Measurements from ENCODE around the gene CYBA. TPM values are rescaled to one million over a fixed set of nuclear protein-coding genes. Genes with fewer than 3 reads are reported as not detected.

The CYBA gene
- total and polyA plus RNA-seq, 10 of the 15 experiments (the other 5 are each of a cell fraction or from before 2014, with no cell fraction given), result 0.55 to 598 (median 258) TPM

DNA sequence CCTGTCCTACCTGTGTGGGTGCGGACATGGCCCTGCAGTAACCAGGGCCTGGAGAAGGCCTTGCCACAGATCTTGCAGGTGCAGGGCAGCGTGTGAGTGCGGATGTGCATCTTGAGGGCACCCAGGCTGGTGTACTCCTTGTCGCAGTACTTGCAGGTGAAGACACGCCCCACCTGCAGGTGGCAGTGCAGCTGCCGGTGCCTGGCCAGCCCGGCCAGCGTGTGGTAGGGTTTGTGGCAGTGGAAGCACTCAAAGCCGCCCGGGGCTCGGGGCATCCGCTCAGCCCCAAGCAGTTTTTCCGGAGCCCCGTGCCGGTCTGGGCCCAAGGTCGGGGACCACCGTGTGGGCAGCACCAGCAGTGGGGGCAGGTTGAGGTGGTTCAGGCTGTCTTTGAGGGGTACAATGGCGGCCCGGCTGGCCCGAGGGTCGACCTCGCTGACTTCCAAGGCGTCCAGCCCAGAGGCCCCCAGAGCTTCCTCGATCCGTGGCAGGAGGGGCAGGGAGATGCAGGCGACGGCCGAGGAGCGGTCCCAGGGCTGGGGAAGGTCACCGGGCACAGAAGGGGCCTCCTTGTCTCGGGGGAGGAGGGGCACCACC is 30.3 kb upstream of the CYBA start (continued):
- TF ChIP-seq, protein P1, sequence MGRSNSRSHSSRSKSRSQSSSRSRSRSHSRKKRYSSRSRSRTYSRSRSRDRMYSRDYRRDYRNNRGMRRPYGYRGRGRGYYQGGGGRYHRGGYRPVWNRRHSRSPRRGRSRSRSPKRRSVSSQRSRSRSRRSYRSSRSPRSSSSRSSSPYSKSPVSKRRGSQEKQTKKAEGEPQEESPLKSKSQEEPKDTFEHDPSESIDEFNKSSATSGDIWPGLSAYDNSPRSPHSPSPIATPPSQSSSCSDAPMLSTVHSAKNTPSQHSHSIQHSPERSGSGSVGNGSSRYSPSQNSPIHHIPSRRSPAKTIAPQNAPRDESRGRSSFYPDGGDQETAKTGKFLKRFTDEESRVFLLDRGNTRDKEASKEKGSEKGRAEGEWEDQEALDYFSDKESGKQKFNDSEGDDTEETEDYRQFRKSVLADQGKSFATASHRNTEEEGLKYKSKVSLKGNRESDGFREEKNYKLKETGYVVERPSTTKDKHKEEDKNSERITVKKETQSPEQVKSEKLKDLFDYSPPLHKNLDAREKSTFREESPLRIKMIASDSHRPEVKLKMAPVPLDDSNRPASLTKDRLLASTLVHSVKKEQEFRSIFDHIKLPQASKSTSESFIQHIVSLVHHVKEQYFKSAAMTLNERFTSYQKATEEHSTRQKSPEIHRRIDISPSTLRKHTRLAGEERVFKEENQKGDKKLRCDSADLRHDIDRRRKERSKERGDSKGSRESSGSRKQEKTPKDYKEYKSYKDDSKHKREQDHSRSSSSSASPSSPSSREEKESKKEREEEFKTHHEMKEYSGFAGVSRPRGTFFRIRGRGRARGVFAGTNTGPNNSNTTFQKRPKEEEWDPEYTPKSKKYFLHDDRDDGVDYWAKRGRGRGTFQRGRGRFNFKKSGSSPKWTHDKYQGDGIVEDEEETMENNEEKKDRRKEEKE (IDR thresholded peaks at IDR 0.05), result no peak
- TF ChIP-seq TCF3 (IDR thresholded peaks at IDR 0.05; ENCODE audit: borderline replicate concordance, insufficient read depth, low read depth, low read length) (0 out of 2 replicates have a peak, but pooled peaks have one; percentile 63), POLR2A (IDR thresholded peaks at IDR 0.05; ENCODE audit: low read depth, low read length) (peak; percentile 48; the same call in 1 of the 2 replicates), DPF2 (IDR thresholded peaks at IDR 0.05) (no peak; the same call in 1 of the 2 replicates), SIN3A (IDR thresholded peaks at IDR 0.05; ENCODE audit: low read depth, low read length) (no peak), NRF1 (conservative IDR thresholded peaks at IDR 0.05; ENCODE audit: low read depth, low read length) (no peak), RELA (IDR thresholded peaks at IDR 0.05; ENCODE audit: borderline replicate concordance, partially characterized antibody) (no peak), SP1 (IDR thresholded peaks at IDR 0.05; ENCODE audit: low read depth, low read length) (no peak), IKZF2 (IDR thresholded peaks at IDR 0.05) (no peak), EGR1 (IDR thresholded peaks at IDR 0.05; ENCODE audit: borderline replicate concordance in 1 of 2, low read depth in 2 of 2, low read length in 2 of 2) (no peak), JUND (IDR thresholded peaks at IDR 0.05; ENCODE audit: low read depth, low read length) (no peak), TARDBP (IDR thresholded peaks at IDR 0.05; ENCODE audit: borderline replicate concordance) (no peak), SREBF2 (IDR thresholded peaks at IDR 0.05; ENCODE audit: low read length) (no peak)
- TF ChIP-seq, protein P2, sequence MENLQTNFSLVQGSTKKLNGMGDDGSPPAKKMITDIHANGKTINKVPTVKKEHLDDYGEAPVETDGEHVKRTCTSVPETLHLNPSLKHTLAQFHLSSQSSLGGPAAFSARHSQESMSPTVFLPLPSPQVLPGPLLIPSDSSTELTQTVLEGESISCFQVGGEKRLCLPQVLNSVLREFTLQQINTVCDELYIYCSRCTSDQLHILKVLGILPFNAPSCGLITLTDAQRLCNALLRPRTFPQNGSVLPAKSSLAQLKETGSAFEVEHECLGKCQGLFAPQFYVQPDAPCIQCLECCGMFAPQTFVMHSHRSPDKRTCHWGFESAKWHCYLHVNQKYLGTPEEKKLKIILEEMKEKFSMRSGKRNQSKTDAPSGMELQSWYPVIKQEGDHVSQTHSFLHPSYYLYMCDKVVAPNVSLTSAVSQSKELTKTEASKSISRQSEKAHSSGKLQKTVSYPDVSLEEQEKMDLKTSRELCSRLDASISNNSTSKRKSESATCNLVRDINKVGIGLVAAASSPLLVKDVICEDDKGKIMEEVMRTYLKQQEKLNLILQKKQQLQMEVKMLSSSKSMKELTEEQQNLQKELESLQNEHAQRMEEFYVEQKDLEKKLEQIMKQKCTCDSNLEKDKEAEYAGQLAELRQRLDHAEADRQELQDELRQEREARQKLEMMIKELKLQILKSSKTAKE (IDR thresholded peaks at IDR 0.05; ENCODE audit: low read depth, poor library complexity, severe bottlenecking), result no peak
- TF ChIP-seq, protein P3, sequence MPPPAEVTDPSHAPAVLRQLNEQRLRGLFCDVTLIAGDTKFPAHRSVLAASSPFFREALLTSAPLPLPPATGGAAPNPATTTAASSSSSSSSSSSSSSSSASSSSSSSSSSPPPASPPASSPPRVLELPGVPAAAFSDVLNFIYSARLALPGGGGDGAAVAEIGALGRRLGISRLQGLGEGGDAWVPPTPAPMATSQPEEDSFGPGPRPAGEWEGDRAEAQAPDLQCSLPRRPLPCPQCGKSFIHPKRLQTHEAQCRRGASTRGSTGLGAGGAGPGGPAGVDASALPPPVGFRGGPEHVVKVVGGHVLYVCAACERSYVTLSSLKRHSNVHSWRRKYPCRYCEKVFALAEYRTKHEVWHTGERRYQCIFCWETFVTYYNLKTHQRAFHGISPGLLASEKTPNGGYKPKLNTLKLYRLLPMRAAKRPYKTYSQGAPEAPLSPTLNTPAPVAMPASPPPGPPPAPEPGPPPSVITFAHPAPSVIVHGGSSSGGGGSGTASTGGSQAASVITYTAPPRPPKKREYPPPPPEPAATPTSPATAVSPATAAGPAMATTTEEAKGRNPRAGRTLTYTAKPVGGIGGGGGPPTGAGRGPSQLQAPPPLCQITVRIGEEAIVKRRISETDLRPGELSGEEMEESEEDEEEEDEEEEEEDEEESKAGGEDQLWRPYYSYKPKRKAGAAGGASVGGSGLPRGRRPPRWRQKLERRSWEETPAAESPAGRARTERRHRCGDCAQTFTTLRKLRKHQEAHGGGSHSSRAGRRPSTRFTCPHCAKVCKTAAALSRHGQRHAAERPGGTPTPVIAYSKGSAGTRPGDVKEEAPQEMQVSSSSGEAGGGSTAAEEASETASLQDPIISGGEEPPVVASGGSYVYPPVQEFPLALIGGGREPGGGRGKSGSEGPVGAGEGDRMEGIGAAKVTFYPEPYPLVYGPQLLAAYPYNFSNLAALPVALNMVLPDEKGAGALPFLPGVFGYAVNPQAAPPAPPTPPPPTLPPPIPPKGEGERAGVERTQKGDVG (CRISPR knock-in tag; IDR thresholded peaks at IDR 0.05), result no peak
- TF ChIP-seq, protein P4, sequence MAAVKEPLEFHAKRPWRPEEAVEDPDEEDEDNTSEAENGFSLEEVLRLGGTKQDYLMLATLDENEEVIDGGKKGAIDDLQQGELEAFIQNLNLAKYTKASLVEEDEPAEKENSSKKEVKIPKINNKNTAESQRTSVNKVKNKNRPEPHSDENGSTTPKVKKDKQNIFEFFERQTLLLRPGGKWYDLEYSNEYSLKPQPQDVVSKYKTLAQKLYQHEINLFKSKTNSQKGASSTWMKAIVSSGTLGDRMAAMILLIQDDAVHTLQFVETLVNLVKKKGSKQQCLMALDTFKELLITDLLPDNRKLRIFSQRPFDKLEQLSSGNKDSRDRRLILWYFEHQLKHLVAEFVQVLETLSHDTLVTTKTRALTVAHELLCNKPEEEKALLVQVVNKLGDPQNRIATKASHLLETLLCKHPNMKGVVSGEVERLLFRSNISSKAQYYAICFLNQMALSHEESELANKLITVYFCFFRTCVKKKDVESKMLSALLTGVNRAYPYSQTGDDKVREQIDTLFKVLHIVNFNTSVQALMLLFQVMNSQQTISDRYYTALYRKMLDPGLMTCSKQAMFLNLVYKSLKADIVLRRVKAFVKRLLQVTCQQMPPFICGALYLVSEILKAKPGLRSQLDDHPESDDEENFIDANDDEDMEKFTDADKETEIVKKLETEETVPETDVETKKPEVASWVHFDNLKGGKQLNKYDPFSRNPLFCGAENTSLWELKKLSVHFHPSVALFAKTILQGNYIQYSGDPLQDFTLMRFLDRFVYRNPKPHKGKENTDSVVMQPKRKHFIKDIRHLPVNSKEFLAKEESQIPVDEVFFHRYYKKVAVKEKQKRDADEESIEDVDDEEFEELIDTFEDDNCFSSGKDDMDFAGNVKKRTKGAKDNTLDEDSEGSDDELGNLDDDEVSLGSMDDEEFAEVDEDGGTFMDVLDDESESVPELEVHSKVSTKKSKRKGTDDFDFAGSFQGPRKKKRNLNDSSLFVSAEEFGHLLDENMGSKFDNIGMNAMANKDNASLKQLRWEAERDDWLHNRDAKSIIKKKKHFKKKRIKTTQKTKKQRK (IDR thresholded peaks at IDR 0.05; ENCODE audit: low read depth, low read length), result no peak
- TF ChIP-seq, protein P5, sequence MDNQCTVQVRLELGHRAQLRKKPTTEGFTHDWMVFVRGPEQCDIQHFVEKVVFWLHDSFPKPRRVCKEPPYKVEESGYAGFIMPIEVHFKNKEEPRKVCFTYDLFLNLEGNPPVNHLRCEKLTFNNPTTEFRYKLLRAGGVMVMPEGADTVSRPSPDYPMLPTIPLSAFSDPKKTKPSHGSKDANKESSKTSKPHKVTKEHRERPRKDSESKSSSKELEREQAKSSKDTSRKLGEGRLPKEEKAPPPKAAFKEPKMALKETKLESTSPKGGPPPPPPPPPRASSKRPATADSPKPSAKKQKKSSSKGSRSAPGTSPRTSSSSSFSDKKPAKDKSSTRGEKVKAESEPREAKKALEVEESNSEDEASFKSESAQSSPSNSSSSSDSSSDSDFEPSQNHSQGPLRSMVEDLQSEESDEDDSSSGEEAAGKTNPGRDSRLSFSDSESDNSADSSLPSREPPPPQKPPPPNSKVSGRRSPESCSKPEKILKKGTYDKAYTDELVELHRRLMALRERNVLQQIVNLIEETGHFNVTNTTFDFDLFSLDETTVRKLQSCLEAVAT (IDR thresholded peaks at IDR 0.05), result no peak; the same call in 1 of the 2 replicates

All from GM12878 (cell line).